Cardiac muscle cell (in vitro differentiated cells and primary cell): ENCODE measurements around the gene CHKB. TPM values are rescaled to one million over a fixed set of nuclear protein-coding genes. Genes with fewer than 3 reads are reported as not detected.
A peak's percentile ranks its signal among the peaks of the same experiment; 100 is the strongest.

Experiments used
- DNase-seq, 2 donors: peaks; one replicate each; pipeline versions ENCODE4 v3.0.0 to v3.0.0-alpha.2; 2010 to 2017; ENCODE audit warnings: low read depth in 1 of 2, low spot score in 1 of 2
- H3K27ac ChIP-seq: fragments of 200-600 bp; sonication (generic); 2 replicates; pipeline ENCODE4 v1.5.1; 2016
- H3K27me3 ChIP-seq: fragments of 200-600 bp; sonication (generic); 2 replicates; pipeline ENCODE4 v1.6.0; 2016; ENCODE audit warnings: control low read depth
- H3K36me3 ChIP-seq: fragments of 200-600 bp; sonication (generic); 2 replicates; pipeline ENCODE4 v1.5.1; 2016; ENCODE audit warnings: control low read depth
- H3K4me1 ChIP-seq: fragments of 200-600 bp; sonication (generic); 2 replicates; pipeline ENCODE4 v1.8.1; 2017; ENCODE audit warnings: low read depth, mild to moderate bottlenecking, mixed run types
- H3K4me3 ChIP-seq: fragments of 200-600 bp; sonication (generic); 2 replicates; pipeline ENCODE4 v1.5.1; 2016; ENCODE audit warnings: mild to moderate bottlenecking
- H3K9me3 ChIP-seq: fragments of 200-600 bp; sonication (generic); 2 replicates; pipeline ENCODE4 v1.5.1; 2017; ENCODE audit warnings: low read depth, mild to moderate bottlenecking, control low read depth
- polyA plus RNA-seq: library from polyadenylated mRNA; unstranded; fragments of >200 nt; fragmentation: Nextera tagmentation; extraction: Ambion mirVana; gene quantifications from 2 replicates; pipeline ENCODE4 v1.2.1, GENCODE V29; 2016
- total RNA-seq: library from RNA; depleted of rRNA; stranded (reverse); fragments of >200 nt; gene quantifications from 2 replicates; pipeline ENCODE4 v1.2.3, GENCODE V29; 2016
- TF ChIP-seq, protein P1 (sequence below): IDR thresholded peaks from 2 replicates; pipeline ENCODE4 v1.5.1; 2012; ENCODE audit warnings: low read depth, mild to moderate bottlenecking, low read length

CHKB gene
- total and polyA plus RNA-seq, 2 experiments from 2014 or later, result 73.4 to 100 TPM

DNA sequence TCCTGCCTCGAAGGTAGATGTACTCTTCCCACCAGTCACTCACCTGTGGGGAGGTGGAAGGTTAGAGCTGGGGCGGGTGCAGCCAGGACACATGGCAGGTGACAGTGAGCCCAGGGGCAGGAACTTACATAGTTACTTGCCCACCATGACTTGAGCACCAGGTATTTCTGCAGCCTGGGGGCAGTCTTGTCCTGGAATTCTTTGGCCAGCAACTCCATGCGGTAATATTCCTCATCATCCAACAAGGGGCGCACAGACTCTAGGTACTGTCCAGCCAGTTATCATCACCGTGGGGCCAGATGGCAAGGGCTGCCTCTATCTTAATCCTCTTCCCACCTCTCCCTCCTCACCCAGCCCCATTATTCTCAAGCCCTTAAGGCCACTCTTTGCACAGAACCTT, 6.6 kb downstream of the CHKB start:
- Histone ChIP-seq H3K27ac (no peak overlapping the region), H3K27me3 (no peaks in the 10 kb centered on the region), H3K4me1 (peaks cover 16% of the 10 kb centered on the region), H3K36me3 (peaks cover 15% of the 10 kb centered on the region), H3K9me3 (no peaks in the 10 kb centered on the region), H3K4me3 (no peak overlapping the region)
- peak; percentile 60 to 68 for DNase-seq
- TF ChIP-seq, protein P1, sequence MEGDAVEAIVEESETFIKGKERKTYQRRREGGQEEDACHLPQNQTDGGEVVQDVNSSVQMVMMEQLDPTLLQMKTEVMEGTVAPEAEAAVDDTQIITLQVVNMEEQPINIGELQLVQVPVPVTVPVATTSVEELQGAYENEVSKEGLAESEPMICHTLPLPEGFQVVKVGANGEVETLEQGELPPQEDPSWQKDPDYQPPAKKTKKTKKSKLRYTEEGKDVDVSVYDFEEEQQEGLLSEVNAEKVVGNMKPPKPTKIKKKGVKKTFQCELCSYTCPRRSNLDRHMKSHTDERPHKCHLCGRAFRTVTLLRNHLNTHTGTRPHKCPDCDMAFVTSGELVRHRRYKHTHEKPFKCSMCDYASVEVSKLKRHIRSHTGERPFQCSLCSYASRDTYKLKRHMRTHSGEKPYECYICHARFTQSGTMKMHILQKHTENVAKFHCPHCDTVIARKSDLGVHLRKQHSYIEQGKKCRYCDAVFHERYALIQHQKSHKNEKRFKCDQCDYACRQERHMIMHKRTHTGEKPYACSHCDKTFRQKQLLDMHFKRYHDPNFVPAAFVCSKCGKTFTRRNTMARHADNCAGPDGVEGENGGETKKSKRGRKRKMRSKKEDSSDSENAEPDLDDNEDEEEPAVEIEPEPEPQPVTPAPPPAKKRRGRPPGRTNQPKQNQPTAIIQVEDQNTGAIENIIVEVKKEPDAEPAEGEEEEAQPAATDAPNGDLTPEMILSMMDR, result peak; percentile 49

DNA sequence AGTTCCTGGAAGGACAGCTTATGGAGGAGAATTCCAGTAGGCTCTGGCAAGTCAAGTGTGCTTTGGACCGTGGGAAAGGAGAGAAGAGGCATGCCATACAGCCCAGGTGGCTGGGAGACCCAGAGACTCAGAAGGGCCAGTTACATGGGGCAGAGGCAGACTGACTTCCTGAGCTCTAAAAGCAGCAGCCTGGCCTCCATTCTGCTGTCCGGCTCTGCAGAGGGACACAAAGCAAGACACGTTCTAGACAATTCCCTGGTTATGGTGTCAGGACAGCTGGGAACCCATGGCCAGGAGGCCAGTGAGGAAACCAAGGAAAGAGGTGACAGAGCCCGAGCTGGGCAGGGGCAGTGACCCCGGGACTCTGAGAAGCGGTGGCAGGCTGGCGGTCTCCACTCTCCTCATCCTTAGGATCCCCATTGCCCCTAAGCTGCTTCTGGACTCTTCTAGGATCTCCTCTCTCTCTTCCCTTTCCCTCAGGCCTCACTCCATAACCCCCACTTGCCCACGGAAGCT, 7.2 kb downstream of the CHKB start:
- no peak overlapping the region for H3K4me3 ChIP-seq
- no peaks in the 10 kb centered on the region for H3K27me3 ChIP-seq
- no peak for DNase-seq
- peaks cover 18% of the 10 kb centered on the region for H3K36me3 ChIP-seq
- H3K4me1 ChIP-seq, result peaks cover 16% of the 10 kb centered on the region
- TF ChIP-seq, protein P1, result no peak
- no peak overlapping the region for H3K27ac ChIP-seq
- no peaks in the 10 kb centered on the region for H3K9me3 ChIP-seq

GRCh38 chr22:50574383-50574755, 8.3 kb downstream of the CHKB start:
- no peak overlapping the region for H3K27ac ChIP-seq
- no peaks in the 10 kb centered on the region for H3K27me3 ChIP-seq
- H3K4me1 ChIP-seq, result peaks cover 15% of the 10 kb centered on the region
- no peak for DNase-seq
- peaks cover 27% of the 10 kb centered on the region for H3K36me3 ChIP-seq
- H3K9me3 ChIP-seq, result no peaks in the 10 kb centered on the region
- TF ChIP-seq, protein P1, result no peak
- no peak overlapping the region for H3K4me3 ChIP-seq

- H3K9me3 ChIP-seq, result no peaks in the 10 kb centered on the region
- peaks cover 32% of the 10 kb centered on the region for H3K36me3 ChIP-seq
- no peaks in the 10 kb centered on the region for H3K27me3 ChIP-seq
- H3K27ac ChIP-seq, result no peak overlapping the region
- peaks cover 8% of the 10 kb centered on the region for H3K4me1 ChIP-seq
- DNase-seq, result no peak
- no peak overlapping the region for H3K4me3 ChIP-seq
- TF ChIP-seq, protein P1, result no peak
These were observed 8.9 kb downstream of the CHKB start for GRCh38 chr22:50573491-50574382.

DNA sequence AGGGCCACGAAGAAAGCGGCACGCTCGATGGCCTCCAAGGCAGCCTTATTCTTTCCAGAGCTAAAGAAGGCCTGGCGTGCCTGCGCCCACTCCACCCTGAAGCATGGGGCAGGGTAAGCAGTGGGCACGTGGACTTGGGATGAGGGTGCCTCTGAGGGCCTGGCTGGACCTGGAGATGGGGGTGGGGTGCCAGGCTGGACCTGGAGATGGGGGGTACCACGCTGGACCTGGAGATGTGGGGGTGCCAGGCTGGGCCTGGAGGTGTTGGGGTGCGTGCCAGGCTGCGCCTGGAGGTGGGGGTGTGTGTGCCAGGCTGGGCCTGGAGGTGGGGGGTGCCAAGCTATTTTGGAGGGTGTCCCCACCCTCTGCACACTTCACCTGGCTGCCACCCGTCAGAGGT, 9.7 kb downstream of the CHKB start:
- H3K36me3 ChIP-seq, result peaks cover 37% of the 10 kb centered on the region
- DNase-seq, result no peak
- H3K9me3 ChIP-seq, result no peaks in the 10 kb centered on the region
- H3K4me3 ChIP-seq, result no peak overlapping the region
- peaks cover under 1% of the 10 kb centered on the region for H3K4me1 ChIP-seq
- TF ChIP-seq, protein P1, result no peak
- no peak overlapping the region for H3K27ac ChIP-seq
- H3K27me3 ChIP-seq, result no peaks in the 10 kb centered on the region
